Measurements from ENCODE around the gene ST3GAL6.
"Not testable (repeated sequence)": the region's sequence is repeated elsewhere in the genome, so short reads cannot be mapped to it uniquely, and the experiment has no call there.

ST3GAL6 gene

GRCh38 chr3:98805571-98805970, 42.4 kb downstream of the ST3GAL6 start:
- DNase-seq (ENCODE audit: low spot score), result no peak

DNA sequence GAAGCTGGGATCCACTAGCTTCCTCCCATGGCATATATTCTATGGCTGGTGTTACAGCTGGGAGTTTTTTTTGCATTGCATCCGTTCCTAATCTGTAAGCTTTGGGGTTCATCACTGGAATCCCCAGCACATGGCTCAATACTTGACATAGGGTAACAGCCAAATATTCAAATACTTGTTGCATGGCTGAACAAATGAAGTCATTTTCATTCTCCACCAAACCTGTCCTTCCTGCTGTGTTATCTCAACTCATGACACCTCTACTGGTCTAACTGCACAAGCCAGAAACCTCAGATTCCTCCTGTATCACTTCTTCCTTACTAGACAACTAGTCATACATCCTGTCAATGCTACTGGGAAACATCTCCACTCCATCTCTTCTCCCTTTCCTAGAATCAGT, 43.4 kb downstream of the ST3GAL6 start:
- DNase-seq (ENCODE audit: low spot score), result no peak

DNA sequence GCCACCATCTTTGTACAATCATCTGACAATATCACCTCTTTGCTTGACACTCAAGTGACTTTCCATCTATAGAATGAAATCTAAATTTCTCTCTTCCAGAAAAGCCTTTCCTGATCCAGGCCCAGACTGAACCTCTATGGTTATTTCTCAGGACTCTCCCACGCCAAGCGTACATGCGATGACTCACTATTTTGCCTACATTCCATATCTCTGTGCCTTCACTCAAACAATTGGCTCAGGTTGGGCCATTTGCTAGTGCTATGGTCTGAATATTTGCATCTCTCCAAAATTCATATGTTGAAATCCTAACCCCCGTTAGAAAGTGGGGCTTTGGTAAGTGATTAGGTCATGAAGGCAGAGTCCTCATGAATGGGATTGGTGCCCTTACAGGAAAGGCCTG, 43.9 kb downstream of the ST3GAL6 start:
- DNase-seq (ENCODE audit: low spot score), result no peak

- DNase-seq (ENCODE audit: low spot score), result no peak
Measured at GRCh38 chr3:98807561-98807960, 44.4 kb downstream of the ST3GAL6 start.

DNA sequence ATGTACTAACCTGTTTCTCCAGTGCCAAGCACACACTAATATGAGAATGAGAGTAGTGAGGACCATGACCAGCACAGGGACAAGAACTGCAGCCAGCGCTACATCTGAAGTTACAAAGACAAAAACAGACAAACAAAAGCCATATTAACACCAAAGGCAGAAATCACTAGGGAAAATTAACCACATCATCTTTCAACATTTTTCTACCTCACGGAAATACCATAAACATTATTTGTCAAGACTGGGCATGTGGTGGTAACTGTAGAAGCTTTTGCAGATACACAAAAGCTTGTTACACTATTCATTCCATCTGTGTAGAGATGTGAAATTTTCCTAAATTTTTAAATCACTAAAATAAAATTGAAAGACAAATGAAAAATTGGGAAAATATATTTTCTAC, 44.9 kb downstream of the ST3GAL6 start:
- DNase-seq (ENCODE audit: low spot score), result no peak

DNA sequence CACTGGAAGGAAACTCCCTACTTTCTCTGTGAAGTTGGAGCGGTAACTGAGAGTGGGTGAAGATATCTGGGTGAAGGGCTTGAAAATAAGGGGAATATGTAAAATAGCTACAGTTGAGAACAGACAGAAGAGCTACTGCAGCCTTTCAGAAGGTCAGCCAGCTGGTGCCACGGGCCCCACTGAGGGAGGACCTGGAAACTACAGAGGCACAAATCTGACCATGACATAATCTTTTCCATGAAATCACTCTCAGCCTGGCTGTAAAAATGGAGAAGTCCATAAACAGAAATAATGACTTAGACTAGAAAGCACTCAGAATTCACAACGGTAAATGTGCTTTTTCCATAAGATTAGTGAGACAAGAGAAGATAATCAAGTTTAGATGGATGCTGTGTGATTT, 46.4 kb downstream of the ST3GAL6 start:
- no peak for DNase-seq (ENCODE audit: low spot score)

GRCh38 chr3:98811048-98811447, 47.9 kb downstream of the ST3GAL6 start:
- no peak for DNase-seq (ENCODE audit: low spot score)

DNA sequence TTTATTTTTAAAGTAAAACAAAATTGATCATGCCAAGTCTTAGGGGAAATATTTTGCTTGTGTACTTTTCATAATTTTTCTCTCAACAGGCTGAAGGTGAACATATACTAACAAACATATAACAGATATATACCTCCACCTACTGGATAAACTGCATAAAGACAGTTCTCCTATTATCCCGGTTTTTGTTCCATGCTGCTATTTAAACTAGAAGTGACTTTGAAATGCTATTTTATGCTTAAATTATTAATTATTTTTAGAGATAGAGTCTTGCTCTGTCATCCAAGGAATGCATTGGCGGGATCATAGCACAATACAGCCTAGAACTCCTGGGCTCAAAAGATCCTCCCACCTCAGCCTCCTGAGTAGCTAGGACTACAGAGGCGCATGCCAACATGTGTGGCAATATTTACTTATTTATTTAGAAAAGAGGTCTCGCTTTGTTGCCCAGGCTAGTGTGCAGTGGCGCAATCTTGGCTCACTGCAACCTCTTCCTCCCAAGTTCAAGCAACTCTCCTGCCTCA, 49.8 kb downstream of the ST3GAL6 start:
- DNase-seq (ENCODE audit: low spot score), result no peak

DNA sequence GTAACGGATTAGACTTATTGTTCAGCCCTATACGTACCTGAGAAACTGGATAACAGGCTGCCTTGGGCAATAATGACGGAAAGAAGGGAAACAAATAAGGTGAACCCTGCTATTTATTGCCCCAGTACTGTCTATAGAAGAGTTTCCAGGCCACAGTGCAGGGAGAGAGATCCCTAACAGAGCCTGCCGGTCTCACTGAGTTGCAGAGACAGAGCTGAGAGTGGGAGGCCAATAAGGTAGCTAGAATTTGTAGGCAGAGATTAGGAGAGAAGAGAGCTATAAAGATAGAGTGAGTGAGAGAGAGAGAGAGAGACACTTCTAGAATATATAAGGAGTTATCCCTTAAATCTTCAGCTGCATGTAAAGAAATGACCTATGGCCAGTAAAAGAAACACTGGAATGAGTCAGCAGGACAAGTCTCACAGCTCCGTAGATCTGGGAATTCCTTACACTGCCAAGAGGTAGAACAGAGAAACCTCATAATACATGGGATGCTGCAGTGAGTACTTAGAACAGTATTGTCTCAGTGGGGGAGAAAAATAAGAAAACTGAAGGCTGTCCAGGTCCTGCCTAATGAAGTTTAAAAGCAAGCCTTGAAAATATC, 51.8 kb downstream of the ST3GAL6 start:
- DNase-seq (ENCODE audit: low spot score), result no peak

DNA sequence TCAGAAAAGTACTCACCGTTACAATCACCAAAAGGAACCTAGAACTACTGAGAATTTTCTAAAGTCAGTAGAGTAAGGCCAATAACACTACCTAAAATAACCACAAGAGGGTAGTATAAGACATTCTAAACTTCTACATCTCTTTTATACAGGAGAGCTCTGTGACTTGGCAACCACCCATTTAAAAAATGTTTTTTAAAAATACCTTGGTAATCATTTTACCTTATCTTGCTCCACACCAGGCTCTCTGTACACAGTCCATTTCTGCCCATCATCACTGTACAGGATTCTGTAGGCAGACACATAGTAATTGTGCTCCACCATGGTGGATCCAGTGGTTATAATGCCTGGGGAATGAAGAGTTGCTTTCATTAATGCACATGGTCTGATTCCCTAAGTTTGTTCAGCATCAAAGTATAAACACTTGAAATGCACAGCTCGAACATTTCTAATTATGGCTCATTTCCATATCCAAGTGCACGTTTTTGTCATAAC, 54.5 kb downstream of the ST3GAL6 start:
- peak; percentile 29 for DNase-seq (ENCODE audit: low spot score)

GRCh38 chr3:98821063-98821462, 57.9 kb downstream of the ST3GAL6 start:
- no peak for DNase-seq (ENCODE audit: low spot score)

DNA sequence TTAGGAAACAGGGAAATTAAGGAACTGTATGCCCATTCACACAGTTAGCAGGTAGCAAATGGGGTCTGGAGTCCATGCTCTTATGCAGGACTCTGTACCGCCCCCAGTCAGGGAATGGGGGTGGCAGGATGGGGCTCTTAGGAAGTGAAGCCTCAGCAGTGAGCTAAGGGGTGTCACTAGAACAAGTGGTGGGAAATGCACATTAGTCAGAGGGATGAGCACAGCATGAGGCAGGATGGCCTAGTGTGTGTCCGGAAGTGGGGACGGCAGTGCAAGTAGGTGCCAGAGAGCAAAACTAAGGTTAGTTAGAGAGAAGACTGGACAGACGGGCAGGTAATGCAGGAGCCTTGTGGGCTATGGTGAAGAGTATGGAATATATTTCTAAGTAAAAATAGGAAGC, 60.7 kb downstream of the ST3GAL6 start:
- no peak for DNase-seq (ENCODE audit: low spot score)

- DNase-seq (ENCODE audit: low spot score), result no peak
Measured at GRCh38 chr3:98824256-98824655, 61.1 kb downstream of the ST3GAL6 start.

GRCh38 chr3:98826126-98826525, 63.0 kb downstream of the ST3GAL6 start:
- no peak for DNase-seq (ENCODE audit: low spot score)

- DNase-seq (ENCODE audit: low spot score), result no peak
Measured at GRCh38 chr3:98827221-98827920, 64.2 kb downstream of the ST3GAL6 start.

DNA sequence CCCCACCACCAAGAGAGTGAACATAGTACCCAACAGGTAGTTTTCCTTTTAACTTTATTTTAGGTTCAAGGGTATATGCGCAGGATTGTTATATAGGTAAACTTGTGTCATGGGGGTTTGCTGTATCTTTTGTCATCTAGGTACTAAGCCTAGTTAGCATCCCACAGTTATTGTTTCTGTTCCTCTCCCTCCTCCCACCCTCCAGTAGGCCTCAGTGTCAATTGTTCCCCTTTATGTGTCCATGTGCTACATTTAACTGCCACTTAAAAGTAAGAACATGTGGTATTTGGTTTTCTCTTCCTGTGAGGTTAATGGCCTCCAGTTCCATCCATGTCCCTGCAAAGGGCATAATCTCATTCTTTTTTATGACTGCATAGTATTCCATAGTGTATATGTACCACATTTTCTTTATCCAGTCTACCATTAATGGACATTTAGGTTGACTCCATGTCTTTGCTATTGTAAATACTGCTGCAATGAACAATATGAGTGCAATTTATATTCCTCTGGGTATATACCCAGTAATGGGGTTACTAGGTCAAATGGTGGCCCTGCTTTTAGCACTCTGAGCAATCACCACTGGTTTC, 66.2 kb downstream of the ST3GAL6 start:
- DNase-seq (ENCODE audit: low spot score), result no peak

GRCh38 chr3:98831060-98831459, 67.9 kb downstream of the ST3GAL6 start:
- not testable (repeated sequence) for DNase-seq (ENCODE audit: low spot score)

DNA sequence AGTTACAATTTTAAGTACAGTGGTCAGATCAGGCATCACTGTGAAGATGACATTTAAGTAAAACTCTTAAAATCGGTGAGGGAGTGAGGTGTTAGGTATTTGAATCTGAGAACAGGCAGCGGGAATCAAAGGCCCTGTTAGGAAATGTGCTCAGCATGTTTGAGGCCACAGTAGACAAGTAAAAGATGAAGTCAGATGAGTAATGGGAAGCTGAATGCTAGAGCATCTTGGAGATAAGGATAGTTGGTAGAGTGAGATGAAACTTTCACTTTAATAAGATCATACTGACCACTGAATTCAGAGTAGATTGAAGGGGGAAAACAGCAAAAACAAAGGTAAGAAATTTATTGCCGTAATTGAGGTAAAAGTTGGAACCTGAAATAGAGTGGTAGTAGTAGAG, 76.7 kb downstream of the ST3GAL6 start:
- DNase-seq (ENCODE audit: low spot score), result no peak

DNA sequence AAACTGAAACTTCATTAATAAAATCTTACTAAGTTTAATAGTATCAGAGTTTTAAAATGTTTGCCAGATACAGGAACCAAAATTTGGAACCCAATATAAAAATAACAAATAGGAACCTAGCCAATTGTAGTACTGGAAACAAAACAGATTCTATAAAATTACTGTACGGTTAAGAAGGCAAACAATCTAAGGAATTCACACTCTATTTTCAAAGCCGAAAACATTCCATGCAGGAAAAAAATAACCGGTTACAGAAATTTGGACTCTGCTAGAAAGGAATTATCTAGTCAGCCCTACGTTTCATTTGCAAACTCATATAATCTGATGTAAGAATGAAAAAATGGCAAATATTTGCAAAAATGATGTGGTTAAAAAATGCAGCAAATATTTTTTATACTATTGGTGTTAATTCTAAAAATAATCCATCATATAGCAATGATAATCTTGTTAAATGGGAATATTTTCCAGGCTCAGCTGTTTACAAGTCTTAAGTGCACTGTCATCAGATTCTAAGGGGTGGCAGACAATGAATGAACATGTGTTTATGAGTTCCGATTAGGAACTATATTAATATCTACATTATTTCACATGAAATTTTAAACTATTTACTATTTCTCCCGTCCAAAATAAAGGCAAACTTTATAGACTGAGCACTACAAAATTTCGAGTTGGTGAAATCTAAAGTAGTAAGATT, 80.3 kb downstream of the ST3GAL6 start:
- no peak for DNase-seq (ENCODE audit: low spot score)

Measured in HuH-7.5 (cell line).